HG02759 (cell line): ENCODE measurements around the gene FBXO34.
"Not testable (repeated sequence)": the region's sequence is repeated elsewhere in the genome, so short reads cannot be mapped to it uniquely, and the experiment has no call there.

Experiments
- ATAC-seq: cut with Tn5 transposase; IDR thresholded peaks from one replicate; pipeline ENCODE4 v1.9.1; 2021; ENCODE audit warnings: mild to moderate bottlenecking, moderate library complexity; ENCODE audit not compliant: unreplicated experiment

The FBXO34 gene

GRCh38 chr14:55309154-55309553, 37.9 kb downstream of the FBXO34 start:
- ATAC-seq, result no peak

- no peak for ATAC-seq
Measured at GRCh38 chr14:55309761-55310365, 38.6 kb downstream of the FBXO34 start.

DNA sequence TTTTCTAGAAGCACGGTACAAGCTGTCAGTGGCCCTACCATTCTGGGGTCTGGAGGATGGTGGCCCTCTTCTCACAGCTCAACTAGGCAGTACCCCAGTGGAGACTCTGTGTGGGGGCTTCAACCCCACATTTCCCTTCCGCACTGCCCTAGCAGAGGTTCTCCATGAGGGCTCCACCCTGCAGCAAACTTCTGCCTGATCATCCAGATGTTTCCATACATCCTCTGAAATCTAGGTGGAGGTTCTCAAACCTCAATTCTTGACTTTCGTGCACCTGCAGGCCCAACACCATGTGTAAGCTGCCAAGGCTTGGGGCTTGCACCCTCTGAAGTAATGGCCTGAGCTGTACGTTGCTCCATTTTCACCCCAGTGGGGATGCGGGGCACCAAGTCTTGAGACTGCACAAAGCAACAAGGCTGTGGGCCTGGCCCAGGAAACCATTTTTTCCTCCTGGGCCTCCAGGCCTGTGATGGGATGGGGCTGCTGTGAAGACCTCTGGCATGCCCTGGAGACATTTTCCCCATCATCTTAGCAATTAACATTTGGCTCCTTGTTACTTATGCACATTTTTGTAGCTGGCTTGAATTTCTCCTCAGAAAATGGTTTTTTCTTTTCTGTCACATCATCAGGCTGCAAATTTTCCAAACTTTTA, 41.3 kb downstream of the FBXO34 start:
- not testable (repeated sequence) for ATAC-seq

- ATAC-seq, result no peak
Measured at GRCh38 chr14:55313480-55313879, 42.3 kb downstream of the FBXO34 start.

GRCh38 chr14:55314449-55314848, 43.2 kb downstream of the FBXO34 start:
- ATAC-seq, result no peak

DNA sequence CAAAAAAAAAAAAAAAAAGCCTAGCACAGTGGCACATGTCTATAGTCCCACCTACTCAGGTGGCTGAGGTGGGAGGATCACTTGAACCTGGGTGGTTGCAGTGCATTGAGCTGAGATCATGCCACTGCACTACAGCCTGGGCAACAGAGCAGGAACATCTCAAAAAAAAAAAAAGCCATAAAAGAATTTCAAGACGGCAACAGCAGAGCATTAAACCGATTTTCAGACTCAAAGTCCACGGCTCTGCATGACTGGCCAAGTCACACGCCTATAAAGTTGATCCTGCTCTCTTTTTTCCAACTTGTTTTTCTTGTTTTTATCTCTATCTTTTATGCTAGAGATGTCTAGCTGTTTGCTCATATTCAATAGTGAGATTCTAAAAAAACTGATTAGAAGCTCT, 45.3 kb downstream of the FBXO34 start:
- ATAC-seq, result no peak

DNA sequence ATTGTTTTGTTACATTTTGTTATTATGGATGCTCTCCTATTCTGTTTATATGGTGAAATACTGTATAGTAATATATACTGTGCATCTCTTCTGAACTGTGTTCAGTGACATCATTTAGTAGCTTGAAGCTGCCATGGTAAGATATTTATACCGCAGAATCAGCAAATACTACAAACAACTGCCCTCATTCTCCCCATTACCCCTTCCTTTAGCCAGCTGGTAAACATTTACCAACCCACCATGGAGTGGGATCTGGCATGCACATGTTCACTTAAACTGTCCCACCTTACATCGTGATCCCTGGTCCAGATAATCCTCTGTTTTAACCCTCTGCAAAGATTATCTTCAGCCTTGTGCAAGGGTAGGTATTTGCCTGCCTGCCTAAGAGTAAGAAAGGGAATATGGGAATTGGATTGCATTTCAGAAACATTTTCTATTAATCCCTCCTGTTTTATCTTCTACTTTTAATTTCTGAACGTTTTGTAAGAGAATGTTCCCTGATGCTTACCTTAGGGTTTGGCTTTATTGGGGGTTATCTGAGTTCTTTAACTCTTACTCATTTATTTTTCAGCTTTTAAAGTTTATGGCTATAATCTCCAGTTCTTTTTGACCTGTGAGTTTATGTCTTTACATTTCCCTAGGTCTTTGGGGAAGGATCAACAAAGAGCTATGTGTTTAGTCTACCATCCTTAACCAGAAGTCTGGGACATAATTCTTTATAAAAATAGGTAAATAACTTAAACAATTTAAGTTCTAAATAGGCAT, 46.5 kb downstream of the FBXO34 start:
- no peak for ATAC-seq

DNA sequence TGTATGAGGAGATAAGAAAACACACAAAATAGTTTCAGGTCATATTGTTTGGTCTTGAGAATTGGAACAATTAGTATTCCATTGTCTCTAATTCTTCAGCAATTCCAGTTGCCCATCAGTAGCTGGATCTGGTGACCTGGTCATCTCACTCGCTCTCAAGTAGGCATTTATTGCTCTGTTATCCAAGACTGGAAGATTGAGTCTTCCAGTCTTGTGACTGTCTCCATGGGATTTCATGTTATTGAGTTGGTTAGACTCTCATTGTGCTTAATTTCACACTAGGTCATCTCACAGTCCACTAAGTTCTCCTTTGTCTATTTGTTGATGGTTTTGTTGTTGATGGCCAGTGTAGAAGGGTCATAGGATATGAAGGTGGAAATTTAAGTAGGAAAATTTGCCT, 47.5 kb downstream of the FBXO34 start:
- ATAC-seq, result no peak

GRCh38 chr14:55323910-55324309, 52.7 kb downstream of the FBXO34 start:
- no peak for ATAC-seq

- no peak for ATAC-seq
Measured at GRCh38 chr14:55324812-55325211, 53.6 kb downstream of the FBXO34 start.

DNA sequence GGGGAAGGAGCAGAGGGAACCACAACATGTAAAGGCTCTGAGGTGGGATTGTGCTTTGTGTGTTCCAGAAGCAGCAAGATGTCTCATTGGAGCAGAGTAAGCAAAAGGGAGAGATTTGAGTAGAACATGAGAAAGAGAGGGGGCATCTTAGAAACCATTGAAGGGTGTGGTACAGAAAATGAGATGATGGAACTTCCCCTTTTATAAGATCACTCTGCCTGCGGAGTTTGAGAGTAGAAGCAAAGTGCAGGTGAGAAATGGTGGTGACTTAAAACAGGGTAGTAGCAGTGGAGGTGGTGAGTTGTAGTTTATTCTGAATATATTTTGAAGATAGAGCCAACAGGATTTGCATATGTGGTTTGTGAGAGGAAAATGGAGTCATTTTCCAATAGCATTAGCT, 56.0 kb downstream of the FBXO34 start:
- peak; percentile 74 for ATAC-seq

DNA sequence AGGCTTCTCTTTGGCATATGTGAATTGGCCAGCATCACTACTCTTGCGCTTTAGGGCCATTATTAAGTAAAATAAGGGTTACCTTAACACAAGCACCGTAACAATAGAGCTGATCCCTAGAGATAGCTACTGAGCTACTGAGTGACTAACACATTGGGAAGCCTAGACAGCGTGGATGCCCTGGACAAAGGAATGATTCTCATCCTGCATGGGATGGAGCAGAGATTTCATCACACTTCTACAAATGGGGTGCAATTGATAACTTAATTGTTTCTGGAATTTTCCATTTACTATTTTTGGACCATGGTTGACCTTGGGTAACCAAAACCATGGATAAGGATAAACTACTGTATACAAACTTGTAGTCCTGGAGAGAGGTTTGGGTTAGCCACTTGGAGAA, 57.1 kb downstream of the FBXO34 start:
- ATAC-seq, result no peak

DNA sequence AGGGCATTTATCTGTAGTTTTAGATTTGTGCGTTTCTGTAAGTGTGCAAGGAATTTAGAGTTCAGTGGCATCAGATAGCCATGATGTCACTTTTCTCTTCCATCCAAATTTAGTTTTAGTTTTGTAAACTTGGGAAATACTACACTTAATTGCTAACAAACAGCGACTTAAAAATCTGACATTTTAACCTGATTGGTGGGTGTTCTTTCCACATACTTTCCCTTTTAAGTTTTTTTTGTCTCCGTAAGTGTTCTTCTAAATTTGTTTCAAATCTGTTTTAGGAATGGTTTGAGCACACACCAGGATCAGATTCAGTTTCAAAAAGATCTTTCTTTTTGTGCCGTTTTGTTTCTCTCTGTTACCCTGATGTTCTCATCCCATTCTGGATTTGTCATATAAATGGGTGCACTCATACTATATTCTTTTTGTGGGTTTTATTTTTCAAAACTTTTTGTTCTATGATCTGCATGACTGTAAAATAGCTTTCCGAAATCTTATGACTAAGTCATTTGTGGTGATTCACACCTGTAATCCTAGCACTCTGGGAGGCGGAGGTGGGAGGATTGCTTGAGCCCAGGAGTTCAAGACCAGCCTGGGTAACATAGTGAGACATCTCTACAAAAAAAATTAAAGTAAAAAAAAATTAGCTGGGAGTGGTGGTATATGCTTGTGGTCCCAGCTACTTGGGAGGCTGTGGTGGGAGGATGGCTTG, 58.9 kb downstream of the FBXO34 start:
- no peak for ATAC-seq

DNA sequence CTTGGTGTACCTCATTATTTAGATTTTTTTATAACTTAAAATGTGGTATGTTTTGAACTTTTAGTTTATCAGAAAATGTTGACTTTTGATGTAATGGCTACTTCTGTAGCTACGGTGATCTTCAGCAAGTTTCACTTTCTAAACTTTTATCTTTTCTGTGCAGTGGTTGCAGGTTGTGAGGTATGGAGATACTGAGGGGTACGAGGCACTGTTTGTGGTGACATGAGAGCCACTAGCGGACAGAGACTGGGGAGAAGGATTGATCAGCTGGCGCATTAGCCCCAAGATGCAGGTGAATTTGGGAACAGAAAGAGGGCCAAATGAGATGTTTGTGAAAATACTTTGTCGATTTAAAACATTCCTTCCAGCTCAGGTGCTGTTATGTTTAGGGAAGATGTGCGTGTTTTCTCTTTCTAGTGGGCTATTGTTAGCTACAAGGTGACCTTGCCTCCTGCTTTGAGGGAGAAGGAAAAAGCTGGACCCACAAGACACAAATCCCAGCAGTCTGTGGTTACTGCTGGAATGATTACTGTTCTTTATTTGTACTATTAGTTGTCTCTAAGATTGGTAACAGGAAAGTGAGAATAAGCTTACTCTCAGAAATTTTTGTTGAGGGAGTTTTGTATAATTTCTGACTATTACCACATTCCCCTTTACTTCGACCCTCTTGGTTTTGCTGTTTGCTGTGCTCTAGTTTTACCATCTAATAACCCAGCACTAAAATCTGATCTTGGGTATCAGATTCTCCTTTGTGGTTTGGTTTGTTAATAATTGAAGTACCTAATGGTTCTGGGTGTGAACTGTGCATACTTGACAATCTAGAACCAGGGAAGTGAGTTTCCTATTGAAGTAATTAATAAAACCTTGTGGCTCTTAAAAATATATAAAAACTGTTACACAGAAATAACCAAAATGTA, 61.7 kb downstream of the FBXO34 start:
- ATAC-seq, result peak; percentile 62

DNA sequence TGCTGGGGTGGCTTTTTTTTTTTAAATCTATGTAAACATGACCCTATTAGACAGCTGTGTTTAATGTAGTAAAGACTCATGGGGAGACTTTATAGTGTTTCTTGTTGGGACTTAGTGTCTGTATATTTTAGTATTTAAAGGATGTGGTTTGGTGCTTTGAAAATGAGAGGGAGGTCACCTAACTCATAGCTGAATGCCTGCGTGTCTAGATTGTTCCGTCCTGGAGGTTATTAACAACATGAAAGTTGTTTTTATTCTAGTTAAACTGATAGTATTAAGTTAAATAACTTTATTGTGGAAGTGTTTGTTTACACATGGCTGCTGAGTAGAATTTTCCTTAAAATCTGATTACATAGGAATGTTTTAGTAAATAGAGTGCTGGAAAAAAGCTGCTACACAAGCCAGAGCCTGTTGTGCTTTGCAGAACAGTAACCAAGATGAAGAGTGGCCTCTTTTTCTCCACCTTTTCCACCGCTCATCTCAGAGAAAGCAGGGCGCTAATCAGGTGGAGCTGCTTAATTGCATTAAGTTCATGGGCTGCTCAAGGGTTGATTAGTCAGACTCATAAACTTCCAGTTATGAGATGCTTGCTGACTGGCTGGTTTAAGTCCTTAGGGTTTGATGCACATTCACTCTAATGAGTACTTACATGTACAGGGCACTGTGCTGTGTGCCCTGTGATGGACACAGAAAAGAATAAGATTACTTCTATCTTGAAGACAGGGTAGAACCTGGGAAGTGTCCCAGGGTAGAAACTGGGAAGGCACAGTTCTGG, 62.7 kb downstream of the FBXO34 start:
- ATAC-seq, result peak; percentile 58

GRCh38 chr14:55336162-55336561, 64.9 kb downstream of the FBXO34 start:
- no peak for ATAC-seq

DNA sequence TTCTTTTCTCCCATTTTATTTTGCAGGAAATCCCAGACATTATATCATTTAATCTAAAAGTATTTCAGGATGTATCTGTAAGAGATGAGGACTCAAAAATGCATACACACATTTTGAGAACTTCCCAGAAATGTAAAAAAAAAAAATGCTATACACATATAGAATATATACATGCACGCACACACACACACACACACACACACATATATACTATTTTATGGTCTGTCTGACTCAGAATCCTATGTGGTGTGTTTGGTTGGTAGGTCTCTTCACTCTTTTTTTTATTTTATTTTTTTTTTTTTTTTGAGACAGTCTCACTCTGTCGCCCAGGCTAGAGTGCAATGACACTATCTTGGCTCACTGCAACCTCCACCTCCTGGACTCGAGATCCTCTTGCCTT, 65.5 kb downstream of the FBXO34 start:
- no peak for ATAC-seq

- peak; percentile 87 for ATAC-seq
Measured at GRCh38 chr14:55339770-55340169, 68.5 kb downstream of the FBXO34 start.

DNA sequence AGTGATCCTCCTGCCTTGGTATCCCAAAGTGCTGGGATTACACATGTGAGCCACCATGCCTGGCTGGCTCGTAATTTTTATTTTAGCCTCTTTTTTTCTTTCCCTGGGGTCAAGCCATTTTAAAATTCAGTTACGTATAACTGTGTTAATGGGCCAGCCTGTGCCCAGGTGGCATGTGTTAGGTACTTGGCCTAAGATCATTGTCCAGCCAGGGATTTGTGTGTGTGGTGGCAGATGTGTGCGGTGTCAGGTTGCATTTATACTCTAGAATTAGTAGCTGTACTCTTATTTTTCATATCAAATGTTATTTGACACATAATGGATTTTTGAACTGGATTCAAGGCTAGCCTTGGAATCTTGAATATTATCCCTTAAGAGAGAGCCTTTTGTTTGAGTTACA, 69.3 kb downstream of the FBXO34 start:
- ATAC-seq, result no peak

- ATAC-seq, result no peak
Measured at GRCh38 chr14:55341781-55342180, 70.6 kb downstream of the FBXO34 start.
